Cortex of kidney (tissue), 1 donor: ENCODE results near the gene TIMM17B.
"Not testable (repeated sequence)": the region's sequence is repeated elsewhere in the genome, so short reads cannot be mapped to it uniquely, and the experiment has no call there.

Experiments
- DNase-seq: peaks from one replicate; lab custom pipeline; 2025; lab: John Stamatoyannopoulos, UW

The TIMM17B gene

DNA sequence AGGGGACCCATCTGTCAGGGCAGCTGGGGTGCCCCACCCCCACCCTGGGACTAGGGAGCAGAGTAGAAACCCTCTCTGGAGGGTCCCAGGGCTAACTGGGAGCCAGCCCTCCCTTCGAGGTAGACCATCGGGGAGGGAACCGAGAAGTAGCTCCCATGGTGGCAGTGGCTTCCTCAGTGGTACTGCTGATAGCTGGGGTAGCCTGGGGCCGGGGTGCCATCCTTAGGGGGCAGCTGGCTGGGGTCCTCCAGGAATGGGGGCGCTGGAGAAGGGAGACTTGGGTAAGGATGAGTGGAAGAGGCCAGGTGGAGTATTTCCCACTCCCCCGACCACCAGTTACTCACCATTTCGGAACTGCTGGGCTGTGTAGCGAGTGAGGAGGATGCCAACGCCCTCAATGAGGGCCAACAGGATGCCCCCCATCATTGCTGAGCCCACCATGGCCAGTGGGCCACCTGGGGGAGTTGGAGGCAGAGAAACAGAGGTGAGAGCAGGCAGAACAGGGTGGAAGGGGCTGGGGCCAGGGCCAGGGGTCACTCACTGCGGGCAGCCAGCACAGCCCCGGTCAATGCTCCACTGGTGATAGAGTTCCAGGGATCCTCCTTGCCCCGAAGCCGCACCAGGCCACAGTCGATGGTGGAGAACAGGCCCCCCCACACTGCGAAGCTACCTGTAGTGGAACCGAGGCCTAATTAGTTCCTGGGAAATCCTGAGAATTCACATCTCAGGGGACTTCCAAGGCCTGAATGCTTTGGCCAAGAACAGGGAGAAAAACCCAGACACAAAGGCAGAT, 3.8 kb downstream of the TIMM17B start:
- no peak for DNase-seq

GRCh38 chrX:48892896-48893295, 4.7 kb downstream of the TIMM17B start:
- no peak for DNase-seq

DNA sequence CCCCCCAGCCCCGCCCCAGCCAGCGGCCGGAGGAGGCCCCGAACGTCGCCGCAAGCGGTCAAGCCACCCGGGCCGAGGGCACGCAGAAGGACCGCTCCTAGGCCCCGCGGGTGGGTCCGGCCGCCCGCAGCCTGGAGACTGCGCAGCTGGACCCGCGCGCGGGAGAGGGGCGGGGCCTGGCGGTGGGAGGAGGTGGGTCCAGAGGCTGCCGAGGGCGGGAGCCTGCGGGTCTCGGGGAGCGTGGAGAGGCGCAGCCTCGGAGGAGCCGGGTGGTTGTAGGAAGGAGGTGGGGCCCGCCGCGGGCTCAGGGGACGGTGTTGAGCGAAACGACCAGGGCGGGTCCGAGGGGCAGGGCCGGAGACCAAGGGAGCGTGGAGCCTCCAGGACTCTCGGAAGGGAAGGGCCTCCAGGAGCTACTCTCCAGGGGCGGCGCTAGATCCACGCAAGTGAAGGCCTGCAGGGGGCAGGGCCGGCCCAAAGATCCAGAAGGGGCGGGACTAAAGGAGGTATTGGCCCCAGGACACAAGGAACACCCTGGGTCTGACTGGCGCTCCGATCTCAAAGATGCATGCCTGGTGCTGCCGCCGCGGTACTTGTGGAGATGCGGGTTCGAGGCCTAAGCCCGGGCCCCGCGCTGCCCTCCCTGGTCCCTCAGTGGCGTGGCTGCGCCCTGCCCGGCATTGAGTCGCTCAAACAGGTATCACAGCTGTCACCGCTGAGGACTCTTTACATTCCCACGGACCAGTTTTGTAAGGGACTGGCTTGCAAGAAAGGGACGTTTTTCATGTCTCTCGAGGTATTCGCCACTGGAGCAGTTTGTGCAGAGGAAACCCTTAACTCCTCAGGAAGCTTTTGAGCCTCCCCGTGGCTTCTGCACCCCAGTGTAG, 5.9 kb downstream of the TIMM17B start:
- DNase-seq: no peak

- DNase-seq: no peak
Observed at GRCh38 chrX:48890934-48891401, 6.6 kb downstream of the TIMM17B start.

DNA sequence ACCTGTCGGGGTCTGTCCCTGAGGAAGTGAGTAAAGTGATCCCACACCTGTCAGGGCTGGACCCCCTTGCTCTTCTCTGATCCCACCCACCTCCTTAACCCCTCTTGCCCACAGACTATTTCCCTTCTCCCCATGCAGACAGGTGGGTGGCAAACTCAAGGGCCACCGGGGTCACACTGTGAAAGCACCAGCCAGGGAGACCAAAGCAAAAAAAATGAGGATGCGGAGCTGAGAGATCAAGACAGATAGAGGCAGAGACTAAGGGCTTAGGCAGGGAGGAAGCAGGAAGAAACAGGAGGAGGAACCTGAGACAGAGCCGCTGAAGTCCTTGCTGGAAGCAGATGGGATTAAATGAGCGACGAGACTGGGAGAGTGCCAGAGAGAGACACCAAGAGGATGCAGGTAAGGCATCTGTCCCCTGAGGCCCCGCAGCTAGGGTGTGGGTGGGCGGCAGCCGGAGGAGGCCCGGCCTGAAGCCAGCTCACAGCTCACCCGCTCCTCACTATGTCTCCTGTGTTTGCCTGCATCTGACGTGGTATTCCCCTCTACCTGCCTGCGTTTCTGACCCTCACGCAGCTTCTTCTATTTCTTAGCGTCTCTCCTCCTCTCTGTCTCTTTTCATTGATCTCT, 7.2 kb downstream of the TIMM17B start:
- DNase-seq: no peak

DNA sequence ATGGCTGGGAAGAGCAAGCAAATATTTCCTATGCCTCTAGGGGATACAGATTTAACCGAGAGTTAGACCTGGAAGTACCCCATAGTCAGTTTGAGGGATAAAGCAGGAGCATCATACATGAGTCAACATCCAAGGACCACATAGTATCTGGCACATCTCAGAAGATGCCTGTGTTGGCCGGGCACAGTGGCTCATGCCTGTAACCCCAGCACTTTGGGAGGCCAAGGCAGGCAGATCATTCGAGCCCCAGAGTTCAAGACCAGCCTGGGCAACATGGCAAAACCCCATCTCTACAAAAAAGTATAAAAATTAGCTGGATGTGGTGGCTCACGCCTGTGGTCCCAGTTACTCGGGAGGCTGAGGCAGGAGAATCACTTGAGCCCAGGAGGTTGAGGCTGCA, 11.0 kb downstream of the TIMM17B start:
- not testable (repeated sequence) for DNase-seq

DNA sequence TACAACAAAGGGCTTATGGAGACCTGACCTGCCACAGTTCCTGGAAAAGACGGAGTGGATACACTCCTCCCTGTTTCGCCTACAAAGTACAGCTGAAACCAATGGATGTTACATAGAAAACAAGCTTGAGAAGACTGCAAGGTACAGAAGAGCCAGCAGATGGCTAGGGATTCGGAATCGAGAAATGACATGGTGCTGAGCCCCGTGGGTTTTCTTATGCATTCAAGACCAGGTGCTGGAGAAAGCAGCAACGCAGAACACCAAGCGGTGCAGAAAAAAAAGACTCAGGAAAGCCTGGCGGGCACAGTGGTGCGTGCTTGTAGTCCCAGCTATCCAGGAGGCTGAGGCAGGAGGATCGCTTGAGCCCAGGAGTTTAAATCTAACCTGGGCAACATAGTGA, 13.8 kb downstream of the TIMM17B start:
- DNase-seq: no peak

GRCh38 chrX:48876944-48877343, 20.6 kb downstream of the TIMM17B start:
- DNase-seq: not testable (repeated sequence)

DNA sequence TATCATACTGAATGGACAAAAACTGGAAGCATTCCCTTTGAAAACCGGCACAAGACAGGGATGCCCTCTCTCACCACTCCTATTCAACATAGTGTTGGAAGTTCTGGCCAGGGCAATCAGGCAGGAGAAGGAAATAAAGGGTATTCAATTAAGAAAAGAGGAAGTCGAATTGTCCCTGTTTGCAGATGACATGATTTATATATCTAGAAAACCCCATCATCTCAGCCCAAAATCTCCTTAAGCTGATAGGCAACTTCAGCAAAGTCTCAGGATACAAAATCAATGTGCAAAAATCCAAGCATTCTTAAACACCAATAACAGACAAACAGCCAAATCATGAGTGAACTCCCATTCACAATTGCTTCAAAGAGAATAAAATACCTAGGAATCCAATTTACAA, 25.6 kb downstream of the TIMM17B start:
- DNase-seq: not testable (repeated sequence)

DNA sequence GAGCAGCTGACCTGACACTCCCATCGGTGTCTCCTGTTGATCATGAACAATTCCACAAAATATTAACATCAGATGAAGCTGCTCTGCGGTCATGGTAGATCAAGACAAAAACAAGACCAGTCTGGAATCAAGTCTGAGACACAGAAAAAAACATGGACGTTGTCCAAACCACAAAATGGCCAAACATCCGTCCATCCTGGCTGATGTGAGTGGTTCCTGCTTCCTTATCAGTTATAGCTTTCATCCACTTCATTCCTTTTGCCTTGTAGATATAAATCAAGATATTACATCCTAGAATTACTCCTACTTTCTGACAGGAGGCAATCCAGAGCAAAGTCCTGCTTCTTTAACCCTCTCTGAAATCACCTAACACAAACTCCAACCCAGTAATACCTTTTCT, 33.4 kb downstream of the TIMM17B start:
- no peak for DNase-seq

- DNase-seq: no peak
Observed at GRCh38 chrX:48854898-48855297, 42.7 kb downstream of the TIMM17B start.

GRCh38 chrX:48854121-48854804, 43.3 kb downstream of the TIMM17B start:
- not testable (repeated sequence) for DNase-seq

GRCh38 chrX:48853494-48853893, 44.1 kb downstream of the TIMM17B start:
- DNase-seq: not testable (repeated sequence)

GRCh38 chrX:48852857-48853256, 44.7 kb downstream of the TIMM17B start:
- no peak for DNase-seq

- no peak for DNase-seq
Observed at GRCh38 chrX:48848847-48849246, 48.7 kb downstream of the TIMM17B start.
